ENCODE measurements around the gene POLR3H. TPM values are rescaled to one million over a fixed set of nuclear protein-coding genes. Genes with fewer than 3 reads are reported as not detected.

The POLR3H gene
- total RNA-seq, 1 donor, result 5.9 TPM

DNA sequence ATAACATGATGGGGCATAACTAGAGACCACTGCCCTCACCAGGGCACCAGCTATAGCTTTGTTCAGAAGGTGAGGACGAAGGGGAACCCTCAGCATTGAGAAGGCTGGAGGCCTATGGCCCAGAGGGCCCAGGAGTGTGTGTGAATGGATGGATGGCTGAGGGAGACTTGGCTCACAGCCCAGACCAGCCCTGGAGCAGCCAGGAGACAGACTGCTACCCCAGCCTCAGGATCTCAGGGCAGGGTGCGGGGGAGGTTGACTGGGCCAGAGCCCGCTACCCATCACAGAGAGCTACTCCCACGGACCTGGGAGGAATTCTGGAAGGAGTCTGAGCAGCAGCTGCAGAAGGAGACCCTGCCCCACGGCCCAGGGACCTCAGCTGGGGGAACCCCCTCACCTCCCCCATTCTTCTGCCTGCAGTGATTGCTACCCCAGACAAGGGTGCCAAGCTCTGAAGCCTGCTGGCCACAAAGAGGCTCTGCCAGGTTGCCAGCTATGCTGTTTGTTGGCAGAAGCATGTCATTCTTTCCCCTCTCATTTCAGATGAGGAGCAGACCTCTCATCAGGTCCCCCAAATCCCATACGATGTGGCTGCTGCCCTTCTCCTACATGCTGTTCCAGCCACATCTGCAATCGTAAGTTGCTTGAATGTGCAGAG lies 11.2 kb upstream of the POLR3H start:
- Histone ChIP-seq H3K4me3 (ENCODE audit: low read length) (no peak overlapping the region), H3K27me3 (ENCODE audit: insufficient read depth, low read length) (no peaks in the 10 kb centered on the region), H3K4me1 (ENCODE audit: insufficient read depth, low read length) (no peaks in the 10 kb centered on the region), H3K9me3 (ENCODE audit: low read depth, low read length) (no peaks in the 10 kb centered on the region)

- no peaks in the 10 kb centered on the region for H3K9me3 ChIP-seq (ENCODE audit: low read depth, low read length)
- H3K4me3 ChIP-seq (ENCODE audit: low read length), result no peak overlapping the region
- no peaks in the 10 kb centered on the region for H3K27me3 ChIP-seq (ENCODE audit: insufficient read depth, low read length)
- no peaks in the 10 kb centered on the region for H3K4me1 ChIP-seq (ENCODE audit: insufficient read depth, low read length)
Measured at GRCh38 chr22:41551877-41552582, 7.8 kb upstream of the POLR3H start.

DNA sequence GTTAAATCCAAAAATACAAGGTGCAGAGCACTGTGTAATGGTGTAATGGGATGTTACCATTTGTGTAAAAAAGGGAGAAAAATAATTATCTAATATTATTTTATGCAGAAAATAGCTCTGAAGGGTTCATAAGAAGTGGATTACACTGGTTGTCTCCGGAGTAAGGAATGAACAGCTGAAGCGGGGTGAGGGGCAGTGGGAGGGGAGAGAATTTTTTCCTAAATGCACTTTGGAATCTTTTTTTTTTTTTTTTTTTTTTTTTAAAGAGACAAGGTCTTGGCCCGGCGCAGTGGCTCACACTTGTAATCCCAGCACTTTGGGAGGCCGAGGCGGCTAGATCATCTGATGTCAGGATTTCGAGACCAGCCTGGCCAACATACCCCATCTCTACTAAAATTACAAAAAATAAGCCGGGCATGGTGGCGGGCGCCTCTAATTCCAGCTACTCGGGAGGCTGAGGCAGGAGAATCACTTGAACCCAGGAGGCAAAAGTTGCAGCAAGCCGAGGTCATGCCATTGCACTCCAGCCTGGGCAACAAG lies 6.8 kb upstream of the POLR3H start:
- Histone ChIP-seq H3K9me3 (ENCODE audit: low read depth, low read length) (no peaks in the 10 kb centered on the region), H3K4me1 (ENCODE audit: insufficient read depth, low read length) (no peaks in the 10 kb centered on the region), H3K27me3 (ENCODE audit: insufficient read depth, low read length) (no peaks in the 10 kb centered on the region), H3K4me3 (ENCODE audit: low read length) (no peak overlapping the region)

DNA sequence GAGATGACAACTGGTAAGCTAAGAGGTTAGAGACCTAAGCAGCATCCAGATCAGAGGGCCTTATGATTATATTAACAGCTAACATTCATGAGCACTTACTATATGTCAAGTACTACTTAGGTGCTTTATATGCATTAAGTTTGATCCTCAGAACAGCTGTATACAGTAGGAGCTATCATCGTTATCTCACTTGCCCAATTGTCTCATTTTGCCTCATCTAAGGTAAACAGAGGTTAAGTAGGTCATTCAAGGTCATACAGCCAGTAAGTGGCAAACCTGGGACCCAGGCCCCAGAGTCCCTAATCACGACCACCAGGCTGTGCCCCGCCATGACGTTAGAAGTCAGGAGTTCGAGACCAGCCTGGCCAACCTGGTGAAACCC lies 4.6 kb upstream of the POLR3H start:
- Histone ChIP-seq H3K4me1 (ENCODE audit: insufficient read depth, low read length) (peaks cover 12% of the 10 kb centered on the region), H3K9me3 (ENCODE audit: low read depth, low read length) (no peaks in the 10 kb centered on the region), H3K4me3 (ENCODE audit: low read length) (no peak overlapping the region), H3K27me3 (ENCODE audit: insufficient read depth, low read length) (no peaks in the 10 kb centered on the region)

DNA sequence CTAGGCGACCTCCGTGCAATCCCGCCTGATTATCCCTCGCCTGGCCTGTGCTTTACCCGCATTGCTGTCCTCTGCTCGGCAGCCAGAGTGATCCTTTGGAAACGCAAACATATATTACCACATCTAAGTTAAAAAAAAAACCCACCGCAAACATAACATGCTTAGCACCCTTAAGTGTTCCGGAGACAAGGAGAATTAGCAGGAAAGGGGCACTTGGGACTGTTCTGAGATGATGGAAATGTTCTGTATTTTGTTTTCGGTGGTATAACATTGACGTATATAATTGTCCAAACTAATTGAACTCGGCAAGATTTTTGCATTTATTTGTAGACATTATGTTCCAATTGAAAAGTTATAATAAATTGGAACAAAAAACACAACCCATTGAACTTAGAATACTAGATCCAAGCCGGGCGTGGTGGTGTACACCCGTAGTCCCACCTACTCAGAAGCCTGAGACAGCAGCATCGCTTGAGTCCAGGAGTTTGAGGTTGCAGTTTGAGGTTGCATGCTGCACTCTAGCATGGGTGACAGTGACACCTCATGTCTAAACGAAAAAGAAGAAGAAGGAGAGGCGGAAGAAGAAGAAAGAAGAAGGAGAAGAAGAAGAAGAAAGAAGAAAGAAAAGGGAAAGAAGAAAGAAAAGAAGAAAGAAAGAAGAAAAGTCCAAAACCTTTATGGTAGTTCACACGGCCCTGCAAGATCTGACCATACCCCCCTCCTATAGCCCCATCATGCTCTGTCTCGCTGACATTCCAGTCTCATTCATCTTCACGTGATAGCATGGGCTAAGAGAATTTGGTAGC lies 604 bp upstream of the POLR3H start:
- peak overlapping the region; percentile 79 for H3K4me3 ChIP-seq (ENCODE audit: low read length)
- no peaks in the 10 kb centered on the region for H3K27me3 ChIP-seq (ENCODE audit: insufficient read depth, low read length)
- peaks cover 28% of the 10 kb centered on the region for H3K4me1 ChIP-seq (ENCODE audit: insufficient read depth, low read length)
- H3K9me3 ChIP-seq (ENCODE audit: low read depth, low read length), result no peaks in the 10 kb centered on the region

DNA sequence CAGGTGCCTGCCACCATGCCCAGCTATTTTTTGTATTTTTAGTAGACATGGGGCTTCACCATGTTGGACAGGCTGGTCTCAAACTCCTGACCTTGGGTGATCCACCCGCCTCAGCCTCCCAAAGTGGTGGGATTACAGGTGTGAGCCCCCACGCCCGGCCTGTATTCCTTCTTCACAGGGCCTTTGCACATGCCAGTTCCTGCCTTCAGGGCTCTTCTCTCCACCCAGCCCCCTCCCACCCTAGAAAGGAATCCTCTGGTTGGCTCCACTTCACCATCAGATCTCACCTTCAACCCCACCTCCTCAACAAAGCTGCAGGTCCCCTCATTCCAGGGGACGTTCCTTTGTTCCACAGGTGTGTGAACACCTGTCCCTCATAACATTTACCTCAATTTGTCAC lies 2.0 kb downstream of the POLR3H start:
- no peaks in the 10 kb centered on the region for H3K9me3 ChIP-seq (ENCODE audit: low read depth, low read length)
- H3K4me1 ChIP-seq (ENCODE audit: insufficient read depth, low read length), result peaks cover 28% of the 10 kb centered on the region
- H3K4me3 ChIP-seq (ENCODE audit: low read length), result no peak overlapping the region
- no peaks in the 10 kb centered on the region for H3K27me3 ChIP-seq (ENCODE audit: insufficient read depth, low read length)

- Histone ChIP-seq H3K4me3 (ENCODE audit: low read length) (no peak overlapping the region), H3K9me3 (ENCODE audit: low read depth, low read length) (no peaks in the 10 kb centered on the region), H3K27me3 (ENCODE audit: insufficient read depth, low read length) (no peaks in the 10 kb centered on the region), H3K4me1 (ENCODE audit: insufficient read depth, low read length) (peaks cover 28% of the 10 kb centered on the region)
Measured at GRCh38 chr22:41541484-41541883, 2.8 kb downstream of the POLR3H start.

DNA sequence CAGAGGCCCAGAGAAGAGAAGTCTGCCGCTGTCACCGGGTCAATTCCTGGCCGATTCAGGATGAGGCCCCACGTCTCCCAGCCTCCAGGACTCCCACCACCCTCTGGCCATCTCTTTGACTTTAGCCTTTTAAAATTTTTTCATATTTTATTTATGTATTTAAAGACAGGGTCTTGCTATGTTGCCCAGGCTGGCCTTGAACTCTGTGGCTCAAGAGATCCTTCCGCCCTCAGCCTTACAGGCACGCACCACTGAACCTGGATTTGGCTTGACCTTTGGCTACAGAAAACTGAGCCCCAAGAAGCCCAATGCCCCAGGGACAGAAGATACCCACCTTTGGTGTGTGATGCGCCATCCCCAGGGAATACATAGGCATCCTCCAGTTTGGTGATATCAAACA lies 3.9 kb downstream of the POLR3H start:
- H3K4me3 ChIP-seq (ENCODE audit: low read length), result no peak overlapping the region
- H3K4me1 ChIP-seq (ENCODE audit: insufficient read depth, low read length), result peaks cover 27% of the 10 kb centered on the region
- no peaks in the 10 kb centered on the region for H3K27me3 ChIP-seq (ENCODE audit: insufficient read depth, low read length)
- no peaks in the 10 kb centered on the region for H3K9me3 ChIP-seq (ENCODE audit: low read depth, low read length)

- peaks cover 23% of the 10 kb centered on the region for H3K4me1 ChIP-seq (ENCODE audit: insufficient read depth, low read length)
- H3K4me3 ChIP-seq (ENCODE audit: low read length), result no peak overlapping the region
- no peaks in the 10 kb centered on the region for H3K9me3 ChIP-seq (ENCODE audit: low read depth, low read length)
- H3K27me3 ChIP-seq (ENCODE audit: insufficient read depth, low read length), result no peaks in the 10 kb centered on the region
Measured at GRCh38 chr22:41540006-41540315, 4.3 kb downstream of the POLR3H start.

GRCh38 chr22:41539146-41540005 lies 4.9 kb downstream of the POLR3H start:
- Histone ChIP-seq H3K27me3 (ENCODE audit: insufficient read depth, low read length) (no peaks in the 10 kb centered on the region), H3K4me3 (ENCODE audit: low read length) (no peak overlapping the region), H3K4me1 (ENCODE audit: insufficient read depth, low read length) (peaks cover 18% of the 10 kb centered on the region), H3K9me3 (ENCODE audit: low read depth, low read length) (no peaks in the 10 kb centered on the region)

DNA sequence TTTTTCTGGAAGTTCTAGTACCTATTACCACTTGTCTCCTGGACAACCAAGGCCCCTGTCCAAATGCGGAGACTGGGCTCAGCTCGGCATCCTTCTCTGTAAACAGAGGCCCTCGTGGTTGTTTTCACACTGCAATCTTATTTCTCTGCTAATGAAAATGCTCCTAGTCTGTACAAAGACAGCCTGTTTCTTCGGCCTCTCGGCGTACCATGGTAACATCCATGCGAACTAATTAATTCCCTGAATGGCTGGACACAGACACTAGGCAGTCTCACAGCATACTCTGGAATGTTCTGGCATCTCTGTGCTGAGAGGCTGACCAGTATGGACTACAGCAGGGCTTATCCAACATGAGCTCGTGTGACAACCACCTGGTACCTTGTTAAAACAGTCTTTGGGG lies 5.7 kb downstream of the POLR3H start:
- Histone ChIP-seq H3K27me3 (ENCODE audit: insufficient read depth, low read length) (no peaks in the 10 kb centered on the region), H3K4me3 (ENCODE audit: low read length) (no peak overlapping the region), H3K4me1 (ENCODE audit: insufficient read depth, low read length) (peaks cover 14% of the 10 kb centered on the region), H3K9me3 (ENCODE audit: low read depth, low read length) (no peaks in the 10 kb centered on the region)

- Histone ChIP-seq H3K4me3 (ENCODE audit: low read length) (no peak overlapping the region), H3K4me1 (ENCODE audit: insufficient read depth, low read length) (no peaks in the 10 kb centered on the region), H3K27me3 (ENCODE audit: insufficient read depth, low read length) (no peaks in the 10 kb centered on the region), H3K9me3 (ENCODE audit: low read depth, low read length) (no peaks in the 10 kb centered on the region)
Measured at GRCh38 chr22:41537203-41537602, 7.1 kb downstream of the POLR3H start.

GRCh38 chr22:41535244-41535643 lies 9.0 kb downstream of the POLR3H start:
- no peaks in the 10 kb centered on the region for H3K27me3 ChIP-seq (ENCODE audit: insufficient read depth, low read length)
- no peaks in the 10 kb centered on the region for H3K9me3 ChIP-seq (ENCODE audit: low read depth, low read length)
- H3K4me1 ChIP-seq (ENCODE audit: insufficient read depth, low read length), result no peaks in the 10 kb centered on the region
- no peak overlapping the region for H3K4me3 ChIP-seq (ENCODE audit: low read length)

DNA sequence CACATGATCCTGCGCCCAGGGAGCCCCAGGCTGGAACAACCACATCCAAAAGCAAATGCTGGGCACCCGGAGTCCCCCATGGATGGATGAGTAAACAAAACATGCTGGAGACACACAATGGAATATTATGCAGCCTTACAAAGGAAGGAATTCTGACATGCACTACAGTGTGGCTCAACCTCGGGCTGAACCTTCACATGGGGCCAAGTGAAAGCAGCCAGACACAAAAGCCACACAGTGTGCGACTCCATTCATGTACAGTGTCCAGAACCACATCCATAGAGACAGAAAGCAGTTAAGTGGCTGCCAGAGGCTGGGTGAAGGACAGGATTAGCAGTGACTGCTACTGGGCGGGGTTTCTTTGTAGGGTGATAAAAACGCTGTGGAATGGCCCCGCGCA lies 10.1 kb downstream of the POLR3H start:
- Histone ChIP-seq H3K4me1 (ENCODE audit: insufficient read depth, low read length) (no peaks in the 10 kb centered on the region), H3K27me3 (ENCODE audit: insufficient read depth, low read length) (no peaks in the 10 kb centered on the region), H3K9me3 (ENCODE audit: low read depth, low read length) (no peaks in the 10 kb centered on the region), H3K4me3 (ENCODE audit: low read length) (no peak overlapping the region)
